NCI-H1417 treated with DMSO at 0.1 percent for 48 hours (cell line): ENCODE data around the gene VPS35.
"Not testable (repeated sequence)": the region's sequence is repeated elsewhere in the genome, so short reads cannot be mapped to it uniquely, and the experiment has no call there.

Source experiments
- DNase-seq: peaks from one replicate; lab custom pipeline; 2025; lab: John Stamatoyannopoulos, UW

Gene VPS35

GRCh38 chr16:46712911-46713310, 23.9 kb upstream of the VPS35 start:
- DNase-seq, result no peak

- no peak for DNase-seq
Observed at GRCh38 chr16:46711106-46712058, 22.4 kb upstream of the VPS35 start.

GRCh38 chr16:46709469-46710005, 20.6 kb upstream of the VPS35 start:
- no peak for DNase-seq

GRCh38 chr16:46706642-46707041, 17.7 kb upstream of the VPS35 start:
- DNase-seq, result no peak

GRCh38 chr16:46702030-46702429, 13.1 kb upstream of the VPS35 start:
- DNase-seq, result no peak

GRCh38 chr16:46701615-46702014, 12.6 kb upstream of the VPS35 start:
- DNase-seq, result no peak

GRCh38 chr16:46700048-46700447, 11.1 kb upstream of the VPS35 start:
- no peak for DNase-seq

GRCh38 chr16:46696957-46697356, 8.0 kb upstream of the VPS35 start:
- no peak for DNase-seq

- DNase-seq, result no peak
Observed at GRCh38 chr16:46695937-46696336, 7.0 kb upstream of the VPS35 start.

GRCh38 chr16:46693598-46693997, 4.6 kb upstream of the VPS35 start:
- no peak for DNase-seq

GRCh38 chr16:46691726-46692125, 2.7 kb upstream of the VPS35 start:
- no peak for DNase-seq

GRCh38 chr16:46690281-46691178, 1.6 kb upstream of the VPS35 start:
- no peak for DNase-seq

- DNase-seq, result peak; percentile 99
Observed at GRCh38 chr16:46689365-46690280, 645 bp upstream of the VPS35 start, which contains the start of gene ORC6. Gene ORC6, plus strand, starts transcription at chr16:46689659. Its CDS starts 47 bp downstream, at chr16:46689706.

GRCh38 chr16:46688101-46688653, 801 bp downstream of the VPS35 start:
- no peak for DNase-seq

- no peak for DNase-seq
Observed at GRCh38 chr16:46687486-46687885, 1.5 kb downstream of the VPS35 start.

GRCh38 chr16:46686815-46687473, 2.0 kb downstream of the VPS35 start:
- DNase-seq, result no peak

GRCh38 chr16:46681867-46682266, 7.1 kb downstream of the VPS35 start:
- DNase-seq, result not testable (repeated sequence)

GRCh38 chr16:46677943-46678342, 11.0 kb downstream of the VPS35 start:
- not testable (repeated sequence) for DNase-seq

- peak; percentile 29 for DNase-seq
Observed at GRCh38 chr16:46673320-46674013, 15.5 kb downstream of the VPS35 start.

- no peak for DNase-seq
Observed at GRCh38 chr16:46662123-46662522, 26.9 kb downstream of the VPS35 start.
